ENCODE measurements around the gene TMEM270.

Gene TMEM270

GRCh38 chr7:73830681-73831583, 30.0 kb upstream of the TMEM270 start, which contains the start of gene CLDN4:
CLDN4 (plus strand) TSS chr7:73830996; CDS start chr7:73831202, 206 bp downstream.
- Histone ChIP-seq H3K9ac (ENCODE audit: low read length) (peak within 1 kb of the TSS; percentile 56), H3K79me1 (replicated peaks; ENCODE audit: low read length, poor library complexity, severe bottlenecking) (no peaks in the 10 kb centered on the region), H3K23ac (ENCODE audit: low read length in 2 of 2) (peak within 1 kb of the TSS in 1 of 2 experiments; percentile 51), H2BK12ac (ENCODE audit: low read length in 2 of 2) (peak within 1 kb of the TSS; percentile 38 to 80), H3K4me1 (ENCODE audit: control insufficient read depth, insufficient read depth, low read depth, low read length) (peaks cover 32% of the 10 kb centered on the region), H2BK120ac (ENCODE audit: low read depth, low read length) (peak within 1 kb of the TSS; percentile 13), H4K8ac (ENCODE audit: low read length) (peak within 1 kb of the TSS; percentile 95), H3K27ac (ENCODE audit: low read length, poor library complexity, severe bottlenecking) (no peak within 1 kb of the TSS), H3K36me3 (ENCODE audit: control insufficient read depth in 1 of 2, insufficient read depth in 2 of 2, low read depth in 1 of 2, low read length in 2 of 2) (no peaks in the 10 kb centered on the region), H3K4me3 (ENCODE audit: insufficient read depth in 1 of 2, low read depth in 1 of 2, low read length in 2 of 2) (peak within 1 kb of the TSS in 1 of 2 experiments; percentile 56), H2BK5ac (ENCODE audit: low read depth, low read length, poor library complexity, severe bottlenecking) (no peak within 1 kb of the TSS), H3K4ac (ENCODE audit: low read depth in 1 of 2, low read length in 2 of 2) (no peak within 1 kb of the TSS), H4K91ac (ENCODE audit: low read length) (peak within 1 kb of the TSS; percentile 3), H3K27me3 (ENCODE audit: control insufficient read depth in 1 of 2, insufficient read depth in 1 of 2, low read length in 2 of 2) (no peaks in the 10 kb centered on the region), H3K9me3 (ENCODE audit: control insufficient read depth, low read length) (no peaks in the 10 kb centered on the region), H2AK5ac (ENCODE audit: low read length, severe bottlenecking) (peak within 1 kb of the TSS; percentile 30), H2AFZ (ENCODE audit: low read depth, low read length) (no peak within 1 kb of the TSS), H3K14ac (ENCODE audit: low read length in 2 of 2) (no peak within 1 kb of the TSS), H3K4me2 (ENCODE audit: low read length, poor library complexity, severe bottlenecking) (no peak within 1 kb of the TSS), H2BK15ac (ENCODE audit: low read depth, poor library complexity, severe bottlenecking) (peak within 1 kb of the TSS; percentile 84), H3K18ac (ENCODE audit: low read depth in 1 of 2, low read length in 2 of 2) (peak within 1 kb of the TSS; percentile 1 to 55)
- DNase-seq: peak; percentile 22
- WGBS: 73% methylated on average over 42 of the region's 42 CpGs

DNA sequence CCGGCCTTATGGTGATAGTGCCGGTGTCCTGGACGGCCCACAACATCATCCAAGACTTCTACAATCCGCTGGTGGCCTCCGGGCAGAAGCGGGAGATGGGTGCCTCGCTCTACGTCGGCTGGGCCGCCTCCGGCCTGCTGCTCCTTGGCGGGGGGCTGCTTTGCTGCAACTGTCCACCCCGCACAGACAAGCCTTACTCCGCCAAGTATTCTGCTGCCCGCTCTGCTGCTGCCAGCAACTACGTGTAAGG, 29.4 kb upstream of the TMEM270 start:
- Histone ChIP-seq H3K18ac (ENCODE audit: low read depth in 1 of 2, low read length in 2 of 2) (peak overlapping the region; percentile 1 to 55), H4K8ac (ENCODE audit: low read length) (peak overlapping the region; percentile 95), H3K23ac (ENCODE audit: low read length in 2 of 2) (no peak overlapping the region), H2BK120ac (ENCODE audit: low read depth, low read length) (peak overlapping the region; percentile 13), H3K4me2 (ENCODE audit: low read length, poor library complexity, severe bottlenecking) (no peak overlapping the region), H2AFZ (ENCODE audit: low read depth, low read length) (no peak overlapping the region), H3K4me3 (ENCODE audit: insufficient read depth in 1 of 2, low read depth in 1 of 2, low read length in 2 of 2) (peak overlapping the region in 1 of 2 experiments; percentile 56), H3K4ac (ENCODE audit: low read depth in 1 of 2, low read length in 2 of 2) (no peak overlapping the region), H4K91ac (ENCODE audit: low read length) (peak overlapping the region; percentile 3), H2AK5ac (ENCODE audit: low read length, severe bottlenecking) (no peak overlapping the region), H3K9ac (ENCODE audit: low read length) (peak overlapping the region; percentile 56), H3K9me3 (ENCODE audit: control insufficient read depth, low read length) (no peaks in the 10 kb centered on the region), H3K36me3 (ENCODE audit: control insufficient read depth in 1 of 2, insufficient read depth in 2 of 2, low read depth in 1 of 2, low read length in 2 of 2) (no peaks in the 10 kb centered on the region), H3K27ac (ENCODE audit: low read length, poor library complexity, severe bottlenecking) (no peak overlapping the region), H3K4me1 (ENCODE audit: control insufficient read depth, insufficient read depth, low read depth, low read length) (peaks cover 32% of the 10 kb centered on the region), H3K79me1 (replicated peaks; ENCODE audit: low read length, poor library complexity, severe bottlenecking) (no peaks in the 10 kb centered on the region), H3K14ac (ENCODE audit: low read length in 2 of 2) (no peak overlapping the region), H2BK15ac (ENCODE audit: low read depth, poor library complexity, severe bottlenecking) (no peak overlapping the region), H2BK12ac (ENCODE audit: low read length in 2 of 2) (no peak overlapping the region), H3K27me3 (ENCODE audit: control insufficient read depth in 1 of 2, insufficient read depth in 1 of 2, low read length in 2 of 2) (no peaks in the 10 kb centered on the region), H2BK5ac (ENCODE audit: low read depth, low read length, poor library complexity, severe bottlenecking) (no peak overlapping the region)
- no peak for DNase-seq
- WGBS: 97% methylated on average over 16 of the region's 16 CpGs

- Histone ChIP-seq H3K4ac (ENCODE audit: low read depth in 1 of 2, low read length in 2 of 2) (no peak overlapping the region), H4K8ac (ENCODE audit: low read length) (peak overlapping the region; percentile 95), H3K27me3 (ENCODE audit: control insufficient read depth in 1 of 2, insufficient read depth in 1 of 2, low read length in 2 of 2) (no peaks in the 10 kb centered on the region), H2BK12ac (ENCODE audit: low read length in 2 of 2) (peak overlapping the region; percentile 38 to 80), H3K9me3 (ENCODE audit: control insufficient read depth, low read length) (no peaks in the 10 kb centered on the region), H3K36me3 (ENCODE audit: control insufficient read depth in 1 of 2, insufficient read depth in 2 of 2, low read depth in 1 of 2, low read length in 2 of 2) (no peaks in the 10 kb centered on the region), H3K4me1 (ENCODE audit: control insufficient read depth, insufficient read depth, low read depth, low read length) (peaks cover 32% of the 10 kb centered on the region), H2AFZ (ENCODE audit: low read depth, low read length) (no peak overlapping the region), H4K91ac (ENCODE audit: low read length) (peak overlapping the region; percentile 85), H2BK5ac (ENCODE audit: low read depth, low read length, poor library complexity, severe bottlenecking) (no peak overlapping the region), H2BK120ac (ENCODE audit: low read depth, low read length) (peak overlapping the region; percentile 13), H3K4me2 (ENCODE audit: low read length, poor library complexity, severe bottlenecking) (no peak overlapping the region), H3K9ac (ENCODE audit: low read length) (peak overlapping the region; percentile 56), H3K14ac (ENCODE audit: low read length in 2 of 2) (peak overlapping the region in 1 of 2 experiments; percentile 18), H3K18ac (ENCODE audit: low read depth in 1 of 2, low read length in 2 of 2) (peak overlapping the region; percentile 1 to 55), H3K27ac (ENCODE audit: low read length, poor library complexity, severe bottlenecking) (no peak overlapping the region), H2AK5ac (ENCODE audit: low read length, severe bottlenecking) (peak overlapping the region; percentile 13), H3K79me1 (replicated peaks; ENCODE audit: low read length, poor library complexity, severe bottlenecking) (no peaks in the 10 kb centered on the region), H2BK15ac (ENCODE audit: low read depth, poor library complexity, severe bottlenecking) (peak overlapping the region; percentile 84), H3K4me3 (ENCODE audit: insufficient read depth in 1 of 2, low read depth in 1 of 2, low read length in 2 of 2) (peak overlapping the region in 1 of 2 experiments; percentile 56), H3K23ac (ENCODE audit: low read length in 2 of 2) (peak overlapping the region in 1 of 2 experiments; percentile 51)
- DNase-seq: no peak
- WGBS: 68% methylated on average over 13 of the region's 16 CpGs
Observed at GRCh38 chr7:73831834-73832651, 28.9 kb upstream of the TMEM270 start.

DNA sequence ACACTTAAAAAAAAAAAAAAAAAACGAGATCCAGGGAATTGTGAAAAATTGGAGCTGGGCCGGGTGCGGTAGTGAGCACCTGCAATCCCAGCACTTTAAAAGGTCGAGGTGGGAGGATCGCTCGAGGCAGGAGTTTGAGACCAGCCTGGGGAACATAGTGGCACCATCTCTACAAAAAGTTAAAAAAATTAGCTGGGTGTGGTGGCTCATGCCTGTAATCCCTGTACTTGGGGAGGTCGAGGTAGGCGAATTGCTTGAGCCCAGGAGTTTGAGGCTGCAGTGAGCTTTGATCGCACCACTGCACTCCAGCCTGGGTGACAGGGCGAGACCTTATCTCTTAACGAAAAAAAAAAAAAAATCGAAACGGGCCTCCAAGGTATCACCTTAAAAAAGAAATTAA, 28.2 kb upstream of the TMEM270 start:
- Histone ChIP-seq H3K27ac (ENCODE audit: low read length, poor library complexity, severe bottlenecking) (no peak overlapping the region), H2BK5ac (ENCODE audit: low read depth, low read length, poor library complexity, severe bottlenecking) (no peak overlapping the region), H2AK5ac (ENCODE audit: low read length, severe bottlenecking) (no peak overlapping the region), H3K4me1 (ENCODE audit: control insufficient read depth, insufficient read depth, low read depth, low read length) (peaks cover 28% of the 10 kb centered on the region), H2BK120ac (ENCODE audit: low read depth, low read length) (no peak overlapping the region), H3K4ac (ENCODE audit: low read depth in 1 of 2, low read length in 2 of 2) (no peak overlapping the region), H3K4me2 (ENCODE audit: low read length, poor library complexity, severe bottlenecking) (no peak overlapping the region), H4K91ac (ENCODE audit: low read length) (no peak overlapping the region), H3K14ac (ENCODE audit: low read length in 2 of 2) (no peak overlapping the region), H2AFZ (ENCODE audit: low read depth, low read length) (no peak overlapping the region), H2BK15ac (ENCODE audit: low read depth, poor library complexity, severe bottlenecking) (no peak overlapping the region), H3K23ac (ENCODE audit: low read length in 2 of 2) (no peak overlapping the region), H3K27me3 (ENCODE audit: control insufficient read depth in 1 of 2, insufficient read depth in 1 of 2, low read length in 2 of 2) (no peaks in the 10 kb centered on the region), H3K36me3 (ENCODE audit: control insufficient read depth in 1 of 2, insufficient read depth in 2 of 2, low read depth in 1 of 2, low read length in 2 of 2) (no peaks in the 10 kb centered on the region), H3K4me3 (ENCODE audit: insufficient read depth in 1 of 2, low read depth in 1 of 2, low read length in 2 of 2) (no peak overlapping the region), H3K9ac (ENCODE audit: low read length) (no peak overlapping the region), H3K18ac (ENCODE audit: low read depth in 1 of 2, low read length in 2 of 2) (no peak overlapping the region), H3K9me3 (ENCODE audit: control insufficient read depth, low read length) (no peaks in the 10 kb centered on the region), H3K79me1 (replicated peaks; ENCODE audit: low read length, poor library complexity, severe bottlenecking) (no peaks in the 10 kb centered on the region), H2BK12ac (ENCODE audit: low read length in 2 of 2) (no peak overlapping the region), H4K8ac (ENCODE audit: low read length) (no peak overlapping the region)
- DNase-seq: no peak
- WGBS: 69% methylated on average over 10 of the region's 13 CpGs

All from mesenchymal stem cell (in vitro differentiated cells and primary cell).